GM21360 (cell line): ENCODE measurements around the gene TMEM37.

Source experiments
- ATAC-seq: cut with Tn5 transposase; IDR thresholded peaks from one replicate; pipeline ENCODE4 v1.9.1; 2021; ENCODE audit warnings: mild to moderate bottlenecking, moderate library complexity; ENCODE audit not compliant: unreplicated experiment

TMEM37 gene

DNA sequence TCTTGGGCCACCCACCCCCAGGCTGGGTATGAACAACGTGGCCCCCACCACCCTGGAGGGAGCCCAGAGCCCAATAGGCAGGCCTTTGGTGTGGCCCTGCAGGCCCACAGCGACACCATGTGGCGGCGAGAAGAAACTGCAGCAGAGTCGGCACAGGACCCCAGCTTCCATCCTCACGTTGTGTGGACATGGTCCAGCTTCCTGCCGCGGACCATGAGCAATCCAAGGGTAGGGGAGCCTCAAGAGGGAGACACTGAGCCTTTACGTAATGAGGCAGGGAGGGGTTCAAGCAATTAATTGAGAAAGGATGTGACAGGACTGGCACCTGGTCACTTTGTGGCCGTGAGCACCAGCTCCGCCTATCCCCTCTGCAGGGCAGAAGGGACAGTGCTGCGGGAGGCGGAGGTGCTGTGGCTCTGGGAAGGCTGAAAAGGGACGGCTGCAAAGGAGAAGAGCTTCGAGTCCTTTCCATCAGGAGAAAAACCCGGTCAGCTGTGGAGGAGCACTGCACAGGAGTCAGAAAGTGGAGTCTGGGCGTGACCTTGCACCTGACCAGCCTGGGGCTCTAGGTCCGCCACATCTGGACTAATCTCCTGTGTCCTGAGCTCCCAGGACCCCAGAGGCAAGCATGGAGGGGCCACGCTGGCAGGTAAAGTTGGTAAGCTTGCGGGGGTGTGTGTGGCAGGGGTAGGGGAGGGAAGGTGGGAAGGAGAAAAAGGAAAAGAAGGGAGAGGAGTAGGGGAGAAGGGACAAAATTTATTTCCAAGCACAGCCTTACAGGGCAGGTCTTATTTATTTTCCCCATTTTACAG, 44.9 kb downstream of the TMEM37 start:
- ATAC-seq, result peak; percentile 70

DNA sequence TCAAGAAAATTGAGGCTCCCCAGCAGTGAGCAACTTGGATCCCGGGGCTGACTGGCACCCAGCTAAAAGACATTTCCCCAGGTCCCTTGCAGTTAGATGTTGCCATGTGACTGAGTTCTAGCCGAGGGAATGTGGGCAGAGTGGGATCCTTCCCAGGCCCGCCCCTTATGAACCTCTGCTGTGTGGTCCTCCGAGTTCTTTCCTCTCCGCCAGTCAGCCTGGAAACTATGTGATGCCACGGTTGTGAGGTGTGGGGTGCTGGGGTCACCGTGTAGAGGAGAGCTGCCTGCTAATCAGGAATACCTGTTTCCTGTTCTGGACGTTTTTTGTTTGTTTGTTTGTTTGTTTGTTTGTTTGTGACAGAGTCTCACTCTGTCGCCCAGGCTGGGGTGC, 45.5 kb downstream of the TMEM37 start:
- no peak for ATAC-seq

DNA sequence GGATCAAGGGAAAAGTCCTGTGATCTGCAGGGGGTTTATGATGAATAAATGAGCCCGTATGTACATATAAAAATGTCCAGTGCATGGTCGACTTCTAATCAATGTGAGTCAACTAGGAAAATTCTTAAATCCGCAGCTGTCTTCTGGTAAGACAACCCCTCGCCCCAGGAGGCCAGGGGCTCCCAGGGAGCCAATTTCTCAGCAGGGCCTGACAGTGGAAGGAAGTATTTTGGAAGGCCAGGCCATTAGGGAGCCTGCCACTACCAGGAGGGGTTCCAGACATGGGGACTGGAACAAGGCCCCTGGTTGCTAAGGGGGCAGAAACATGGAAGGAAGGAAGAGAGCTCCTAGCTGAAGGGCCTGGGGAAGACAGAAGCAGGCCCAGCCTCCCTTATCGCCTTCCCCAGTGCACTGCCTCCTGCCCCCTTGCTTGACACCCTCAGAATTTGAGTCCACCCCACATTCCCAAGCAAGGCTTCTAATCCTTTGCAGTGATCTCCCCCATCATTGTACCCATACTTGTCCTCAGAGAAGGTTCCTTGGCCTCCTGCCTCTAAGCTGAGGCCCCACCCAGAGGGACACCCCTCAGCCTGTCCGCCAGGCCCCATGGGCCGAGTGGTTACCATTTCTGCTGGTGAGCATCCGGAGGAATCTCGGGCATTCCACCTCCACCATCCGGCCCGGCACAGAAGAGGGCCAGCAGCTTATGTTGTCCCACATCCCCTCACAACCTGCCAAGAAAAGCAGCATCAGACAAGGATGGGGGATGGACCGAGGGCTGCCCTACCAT, 46.7 kb downstream of the TMEM37 start:
- ATAC-seq, result no peak

DNA sequence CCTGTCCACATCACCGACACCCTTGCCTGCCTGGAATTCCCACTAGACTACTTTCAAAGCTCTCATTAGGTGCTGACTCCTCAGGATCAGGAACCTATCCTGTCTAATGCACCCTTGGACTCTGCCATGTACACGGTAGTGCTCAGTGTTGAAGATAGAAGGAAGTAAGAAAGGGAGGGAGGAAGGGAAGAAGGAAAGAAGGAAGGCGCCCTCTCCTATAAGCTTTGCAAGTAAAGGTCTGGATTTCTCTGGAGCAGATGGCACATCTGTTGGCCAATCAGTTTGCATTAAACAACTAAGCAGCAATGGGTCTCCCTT, 47.3 kb downstream of the TMEM37 start:
- no peak for ATAC-seq

DNA sequence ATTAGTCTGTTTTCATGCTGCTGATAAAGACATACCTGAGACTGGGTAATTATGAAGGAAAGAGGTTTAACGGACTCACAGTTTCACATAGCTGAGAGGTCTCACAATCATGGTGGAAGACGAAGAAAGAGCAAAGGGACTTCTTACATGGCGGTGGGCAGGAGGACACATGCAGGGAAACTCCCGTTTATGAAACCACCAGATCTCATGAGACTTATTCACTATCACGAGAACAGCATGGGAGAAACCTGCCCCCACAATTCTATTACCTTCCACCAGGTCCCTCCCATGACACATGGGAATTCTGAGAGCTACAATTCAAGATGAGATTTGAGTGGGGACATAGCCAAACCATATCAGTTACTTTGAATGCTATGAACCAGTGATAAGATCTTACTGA, 48.5 kb downstream of the TMEM37 start:
- no peak for ATAC-seq

DNA sequence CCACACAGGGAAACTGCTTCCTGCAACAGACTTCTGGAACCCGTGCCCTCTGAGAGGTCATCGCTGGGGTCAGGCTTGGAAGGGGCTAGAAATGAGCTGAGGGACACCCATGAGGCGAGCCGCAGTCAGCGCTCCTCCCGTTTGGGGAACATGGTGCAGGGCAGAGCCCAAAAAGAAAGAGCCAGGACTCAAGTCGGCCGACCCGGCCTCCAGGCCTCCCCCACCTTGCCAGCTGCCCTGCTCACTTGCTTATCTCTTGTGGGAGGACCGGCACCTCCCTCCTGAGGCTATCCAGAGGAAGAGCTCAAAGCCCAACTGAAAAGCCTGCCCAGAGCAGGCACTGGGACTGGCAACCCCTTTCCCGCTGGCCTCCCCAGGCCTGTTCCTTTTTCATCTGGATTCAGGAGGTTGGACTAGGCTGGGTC, 49.1 kb downstream of the TMEM37 start:
- no peak for ATAC-seq

DNA sequence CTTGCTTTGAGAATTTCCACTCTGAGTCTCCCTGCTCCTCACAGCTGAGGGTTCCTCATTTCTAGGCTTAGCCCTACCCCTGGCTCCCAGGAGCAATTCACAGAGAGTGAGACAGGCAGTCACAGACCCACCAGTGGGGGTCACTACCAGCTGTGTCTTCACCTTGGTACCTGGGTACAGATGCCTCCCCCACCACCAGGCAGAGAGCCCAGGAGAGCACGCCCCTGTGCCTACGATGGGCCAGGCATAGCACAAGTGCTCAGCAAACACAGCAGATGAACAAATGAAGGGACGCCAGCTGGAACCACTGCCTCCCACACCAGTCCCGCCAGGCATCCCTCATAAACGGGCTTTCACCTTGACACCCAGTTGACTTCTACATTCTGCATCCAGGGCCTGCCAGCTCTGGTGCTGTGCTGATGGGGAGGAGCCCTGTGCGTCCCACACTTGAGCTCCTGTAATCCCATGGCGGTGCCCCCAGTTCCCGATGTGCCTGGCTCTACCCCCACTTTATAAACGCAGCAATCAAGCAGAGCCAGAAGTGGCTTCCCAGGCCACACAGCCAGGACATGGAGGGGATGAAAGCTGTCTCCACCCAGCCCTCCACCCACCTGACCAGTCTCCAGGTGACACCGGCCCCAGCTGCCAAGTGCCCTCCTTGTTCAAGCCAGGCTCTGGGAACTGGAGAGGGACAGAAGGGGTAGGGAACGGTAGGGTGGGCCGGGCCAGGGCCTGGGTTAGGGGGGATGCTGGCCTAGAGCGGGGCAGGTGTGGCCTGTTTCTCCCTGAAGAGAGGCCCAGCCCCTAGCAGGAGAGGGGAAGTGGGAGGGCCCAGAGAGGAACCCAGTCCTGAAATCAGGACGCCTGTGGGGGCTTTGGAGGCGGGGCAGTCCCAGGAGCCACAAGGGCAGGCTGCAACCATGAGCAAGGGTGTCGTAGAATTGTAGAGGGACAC, 50.1 kb downstream of the TMEM37 start:
- no peak for ATAC-seq

DNA sequence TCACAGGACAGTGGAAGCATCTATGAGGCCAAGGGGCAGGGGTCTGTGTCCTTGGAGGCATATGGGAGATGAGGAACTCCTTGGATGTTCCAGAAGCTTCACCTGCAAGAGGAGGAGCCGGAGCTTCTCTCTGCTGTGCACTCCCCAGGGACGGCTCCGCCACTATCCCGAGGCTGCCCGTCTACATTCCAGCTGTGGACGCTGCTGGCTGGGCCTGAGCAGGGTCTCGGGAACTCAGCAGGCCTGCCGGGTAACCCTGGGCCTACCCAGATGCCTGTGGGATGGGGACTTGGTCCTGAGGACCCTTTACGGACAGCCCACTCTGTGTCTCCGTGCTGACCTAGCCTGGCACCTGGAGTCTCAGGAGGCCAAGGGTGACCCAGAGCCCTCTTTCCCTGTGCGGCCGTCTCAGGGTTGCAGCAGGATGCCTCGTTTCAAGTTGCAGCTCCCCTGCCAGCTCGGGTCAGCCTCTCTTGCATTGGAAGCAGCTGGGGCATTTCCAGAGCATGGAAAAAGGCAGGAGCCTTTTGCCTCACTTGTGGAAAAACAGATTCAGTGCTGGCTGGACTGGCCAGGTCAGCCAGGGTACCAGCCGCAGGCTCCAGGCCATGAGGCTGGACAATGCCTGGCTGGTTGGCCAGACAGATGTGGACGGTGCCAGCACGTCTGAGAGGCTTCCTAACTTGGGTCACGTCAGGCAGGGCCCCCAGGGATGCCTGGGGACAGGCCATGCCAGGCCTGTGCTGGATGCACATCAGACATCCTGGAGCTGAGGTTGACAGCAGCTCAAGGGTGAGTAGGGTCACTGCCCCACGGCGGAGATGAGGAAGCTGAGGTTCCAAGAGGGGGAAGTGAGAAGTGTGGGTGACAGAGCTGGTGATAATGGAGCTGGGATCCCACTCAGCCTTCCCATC, 51.1 kb downstream of the TMEM37 start:
- ATAC-seq, result no peak

DNA sequence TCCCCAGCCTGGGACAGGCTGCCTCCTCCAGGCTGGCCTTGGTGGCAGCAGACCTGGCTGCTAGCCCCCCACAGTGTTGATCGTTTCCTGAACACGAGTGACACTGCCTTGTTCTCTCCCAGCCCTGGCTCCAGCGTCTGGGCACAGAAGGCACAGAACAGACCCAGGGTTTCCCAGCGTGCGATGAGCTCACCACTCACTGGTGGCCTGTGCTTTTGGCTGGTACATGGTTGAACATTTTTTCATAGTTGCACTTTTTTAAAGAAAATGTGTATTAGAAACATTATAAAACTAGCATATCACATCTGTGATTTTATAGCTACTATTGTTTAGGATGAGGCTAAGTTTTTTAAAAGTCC, 51.7 kb downstream of the TMEM37 start:
- ATAC-seq, result no peak

DNA sequence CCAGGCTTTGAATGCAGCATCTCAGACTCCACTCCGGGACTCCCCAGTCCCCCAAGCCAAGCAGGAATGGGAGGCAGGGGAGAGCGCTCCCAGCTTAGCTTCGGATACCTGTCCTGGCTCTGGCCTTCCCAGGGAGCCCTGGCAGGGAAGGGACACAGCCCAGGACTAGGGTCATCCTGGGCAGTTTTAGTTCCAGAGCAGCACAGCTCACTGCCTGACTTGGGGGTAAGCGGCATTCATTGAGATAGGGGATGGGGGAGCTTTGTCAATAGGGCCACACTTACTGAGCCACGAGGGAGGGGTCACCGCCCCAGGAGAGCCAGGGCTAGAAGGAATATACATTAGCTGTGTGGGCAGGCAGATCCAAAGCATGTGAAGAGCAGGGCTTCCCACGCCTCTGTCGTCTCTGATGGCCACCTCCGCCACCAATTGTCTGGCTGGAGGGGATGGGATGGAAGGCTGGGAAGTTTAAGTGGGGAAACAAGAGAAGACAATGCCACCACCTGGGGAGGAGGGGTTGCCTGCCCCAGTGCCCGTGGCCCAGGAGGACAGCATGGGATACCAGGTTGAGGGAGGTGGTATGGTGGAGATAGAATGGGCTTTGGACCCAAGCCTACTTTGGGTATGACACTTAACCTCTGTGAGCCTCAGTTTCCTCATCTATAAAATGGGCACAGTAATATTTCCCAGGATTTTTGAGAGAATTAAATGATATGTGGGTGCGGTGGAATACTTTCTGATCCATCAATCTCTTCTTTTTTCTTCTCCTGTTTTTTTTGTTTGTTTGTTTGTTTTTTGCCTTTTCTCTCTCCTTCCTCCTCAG, 52.5 kb downstream of the TMEM37 start:
- no peak for ATAC-seq

DNA sequence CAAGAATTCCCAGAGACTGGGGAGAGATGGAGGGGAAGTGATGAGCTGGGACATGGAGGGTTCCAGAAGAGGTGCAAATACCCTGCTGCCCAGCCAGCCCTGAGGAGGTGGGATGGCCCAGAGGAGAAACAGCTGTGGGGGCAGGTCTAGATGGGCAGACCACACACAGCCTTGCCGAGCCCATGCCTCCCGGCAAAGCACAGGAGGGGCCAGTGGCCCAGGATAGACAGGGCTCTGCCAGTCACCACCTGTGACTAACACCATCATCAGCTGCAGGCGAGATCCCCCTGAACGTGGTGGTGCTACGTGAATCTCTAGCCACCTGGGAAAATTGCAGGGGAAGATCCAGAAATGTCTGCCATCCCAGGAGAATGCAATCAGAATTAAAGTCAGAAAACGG, 53.2 kb downstream of the TMEM37 start:
- ATAC-seq, result no peak

DNA sequence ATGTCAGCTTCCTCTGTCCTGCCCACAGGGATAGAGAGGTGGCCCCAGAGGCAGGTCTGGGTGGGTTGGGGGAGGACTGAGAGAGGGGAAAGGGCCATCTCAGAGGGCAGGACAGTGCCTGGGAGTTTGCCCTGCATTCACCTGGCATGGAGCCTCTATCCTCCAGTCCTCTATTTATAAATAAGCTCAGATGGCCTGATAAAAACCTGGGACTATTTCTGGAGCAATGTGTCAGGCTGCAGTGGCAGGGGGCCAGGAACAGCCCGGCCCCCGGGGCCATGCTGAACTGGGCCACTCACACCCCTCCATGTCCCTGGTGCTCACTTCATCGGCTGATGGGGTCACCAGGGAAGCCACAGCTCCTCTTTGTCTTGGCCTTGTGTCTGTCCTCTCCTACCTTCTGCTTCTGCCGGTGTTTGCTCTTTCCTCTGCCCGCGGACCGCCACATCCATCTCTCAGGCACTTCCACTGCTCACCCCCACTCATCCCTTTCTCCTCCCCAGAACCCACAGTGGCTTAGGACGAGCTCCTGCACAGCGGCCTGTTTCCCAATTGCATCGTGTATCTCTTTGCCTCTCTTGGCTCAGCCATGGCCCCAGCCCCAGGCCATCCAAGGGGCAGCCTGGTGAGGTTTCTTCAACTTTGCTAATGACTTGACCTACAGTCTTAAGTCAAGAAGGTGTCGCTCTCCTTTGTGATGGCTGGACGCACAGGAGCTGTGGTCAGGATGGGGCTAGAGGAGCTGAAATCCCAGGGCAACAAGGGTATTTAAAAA, 53.9 kb downstream of the TMEM37 start:
- ATAC-seq, result no peak

DNA sequence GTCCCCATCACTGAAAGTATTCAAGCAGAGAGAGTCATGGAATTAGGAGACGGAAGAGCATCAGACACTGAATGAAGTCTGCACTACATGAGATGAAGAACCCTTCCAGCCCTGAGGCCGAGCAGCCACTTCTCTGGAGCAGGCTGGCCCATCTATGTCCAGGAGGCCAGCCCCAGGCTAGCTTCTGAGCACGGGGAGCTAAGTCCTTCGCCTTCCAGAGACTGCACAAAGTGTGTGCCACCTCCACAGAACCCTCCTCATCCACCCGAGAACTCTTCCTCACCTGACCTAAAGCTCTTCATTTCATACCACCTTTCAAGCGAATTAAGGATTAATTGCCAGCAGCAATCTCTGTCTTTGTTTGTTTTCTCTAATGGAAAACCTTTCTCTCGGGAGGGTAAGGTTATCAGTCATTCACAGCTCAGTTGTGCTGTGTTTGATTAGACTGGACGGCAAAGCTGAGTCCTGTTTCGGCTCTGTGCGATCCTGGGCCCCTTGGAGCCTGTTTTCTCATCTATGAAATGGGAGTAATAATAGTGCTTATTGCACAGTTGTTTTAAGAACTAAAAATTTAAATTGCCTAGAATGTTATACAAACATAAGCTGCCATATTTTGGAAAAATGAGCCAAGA, 54.7 kb downstream of the TMEM37 start:
- ATAC-seq, result no peak

DNA sequence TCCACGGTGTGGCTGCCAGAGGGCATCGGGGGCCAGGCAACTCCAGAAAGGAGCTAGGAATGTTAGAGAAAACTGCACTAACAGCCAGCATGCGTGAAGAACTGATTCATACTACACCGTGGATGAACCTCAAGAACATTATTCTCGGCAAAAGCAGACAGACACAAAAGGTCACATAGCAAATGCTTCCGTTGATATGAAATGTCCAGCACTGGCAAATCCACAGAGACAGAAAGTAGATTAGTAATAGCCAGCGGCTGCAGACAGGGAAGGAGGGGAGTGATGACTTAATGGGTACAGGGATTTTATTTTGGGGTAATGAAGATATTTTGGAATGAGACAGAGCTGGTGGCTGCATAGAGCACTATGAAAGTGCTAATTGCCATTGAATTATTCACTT, 55.2 kb downstream of the TMEM37 start:
- ATAC-seq, result no peak

DNA sequence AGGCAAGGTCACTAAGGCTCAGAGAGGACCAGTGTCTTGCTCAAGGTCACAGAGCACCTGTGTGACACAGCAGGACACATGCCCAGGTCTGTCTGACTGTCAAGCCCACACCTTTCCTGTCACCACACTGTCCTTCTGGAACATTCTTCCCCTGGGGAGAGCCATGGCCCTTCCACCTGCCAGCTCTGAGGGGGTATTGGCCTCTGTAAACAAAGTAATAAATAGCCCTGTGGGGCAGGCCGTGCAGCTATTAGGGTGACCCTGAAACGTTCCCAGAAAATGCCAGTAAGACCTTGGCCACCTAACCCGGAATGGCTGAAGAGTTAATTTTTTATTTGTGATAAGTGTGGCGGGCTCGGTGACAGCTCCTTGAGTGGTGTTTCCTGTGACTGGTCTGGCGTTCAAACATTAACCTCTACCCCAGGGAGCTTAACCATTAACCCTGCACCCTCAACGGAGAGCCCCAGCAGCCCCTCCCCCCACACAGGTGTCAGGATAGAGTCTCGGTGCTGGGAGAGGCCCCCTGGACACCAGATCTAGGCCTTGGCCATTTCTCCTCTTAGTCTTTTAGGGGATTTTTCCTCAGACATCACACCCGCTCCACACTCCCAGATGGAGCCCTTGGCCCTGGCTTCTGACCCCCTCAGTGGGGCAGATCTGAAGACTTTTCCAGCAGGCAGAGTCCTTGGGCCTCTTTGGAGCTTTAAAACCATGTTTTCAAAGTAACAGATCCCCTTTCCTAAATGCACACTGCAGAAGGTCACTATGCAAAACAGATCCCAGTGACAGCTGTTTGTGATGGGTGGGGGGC, 56.0 kb downstream of the TMEM37 start:
- no peak for ATAC-seq
